Activated CD4-positive, alpha-beta T cell treated with anti-CD3 and anti-CD28 coated beads, Interleukin-2, amount 50 U/mL, for 48 hours (primary cell): ENCODE data around the gene PIWIL1.
A peak's percentile ranks its signal among the peaks of the same experiment; 100 is the strongest.

Source experiments
- DNase-seq, 2 experiments: peaks; one replicate each; pipeline ENCODE4 v3.0.0-alpha.2; 2020

PIWIL1 gene

DNA sequence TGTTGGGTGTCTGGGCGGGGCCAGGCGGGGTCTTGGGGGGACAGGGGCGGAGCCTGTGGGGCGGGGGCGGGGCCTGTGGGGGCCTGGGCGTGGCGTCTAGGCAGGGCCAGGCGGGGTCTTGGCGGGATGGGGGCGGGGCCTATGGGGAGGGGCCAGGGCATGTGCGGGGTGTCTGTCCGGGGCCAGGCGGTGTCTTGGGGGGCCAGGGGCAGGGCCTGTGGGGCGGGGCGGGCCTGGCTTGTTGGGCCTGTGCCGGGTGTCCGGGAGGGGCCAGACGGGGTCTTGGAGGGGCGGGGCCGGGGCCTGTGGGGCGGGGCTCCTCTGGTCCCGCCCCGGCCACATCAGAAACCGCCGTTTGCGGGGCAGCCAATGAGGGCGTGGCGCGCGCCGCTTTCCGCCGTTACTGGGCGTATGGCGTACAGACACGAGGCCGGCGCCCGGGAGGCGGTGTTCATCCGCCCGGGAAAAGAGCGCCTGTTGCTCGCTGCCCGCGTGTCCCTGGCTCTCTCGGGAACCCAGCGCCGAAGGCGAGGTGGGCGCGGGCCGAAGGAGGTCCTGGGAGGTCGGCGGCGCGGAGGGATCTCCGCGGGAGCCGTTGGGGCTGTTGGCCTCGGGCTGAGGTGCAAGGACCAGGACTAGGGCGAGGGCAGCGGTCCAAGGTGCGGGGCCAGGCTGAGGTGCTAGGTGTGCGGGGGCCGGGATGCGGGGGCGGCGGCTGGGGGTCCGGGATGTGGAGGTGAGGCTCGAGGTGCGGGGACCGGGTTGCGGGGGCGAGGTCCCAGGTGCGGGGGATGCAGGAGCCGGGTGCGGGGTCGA is at the start of gene PIWIL1:
TSS of gene PIWIL1 (plus strand) at position 400 of the 816 bp plus-strand sequence. CDS start 4,705 bp downstream, outside the sequence.
- no peak for DNase-seq

DNA sequence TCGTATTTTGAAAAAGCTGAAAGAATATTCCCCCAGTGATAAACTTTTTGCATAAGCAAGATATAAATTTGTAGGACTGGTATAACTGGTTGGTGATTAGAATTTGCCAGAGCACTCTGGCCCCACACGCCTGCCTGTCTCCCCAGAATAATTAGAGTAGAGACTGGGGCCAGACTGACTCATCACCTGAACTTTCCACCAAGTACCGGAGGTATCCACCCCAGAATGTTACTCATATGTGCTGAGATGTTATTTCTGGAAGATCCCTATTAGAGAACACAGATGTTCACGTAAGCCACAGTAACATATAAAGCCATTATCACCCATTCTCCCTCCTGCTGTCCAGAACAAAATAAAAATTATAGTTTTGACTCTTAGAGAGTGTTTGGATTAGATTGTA is 49.5 kb upstream of the PIWIL1 start:
- no peak for DNase-seq

DNA sequence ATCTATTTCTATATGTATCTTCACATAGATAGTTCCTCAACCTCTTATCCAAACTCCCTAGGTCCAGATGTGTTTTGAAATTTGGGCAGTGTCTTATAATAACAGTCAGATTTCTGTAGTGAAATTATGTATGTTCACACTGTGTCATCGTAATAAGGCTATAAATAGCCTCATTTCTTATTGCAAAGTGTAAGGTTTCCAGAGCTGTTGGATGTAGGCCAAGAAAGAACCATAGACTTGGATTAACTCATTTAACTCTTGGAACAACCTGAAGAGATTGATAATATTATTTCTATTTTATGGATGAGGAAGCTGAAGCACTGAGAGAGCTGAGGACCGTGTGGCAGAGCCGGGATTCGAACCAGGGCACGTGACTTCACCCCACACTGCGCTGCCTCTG is 49.0 kb upstream of the PIWIL1 start:
- DNase-seq, result no peak

DNA sequence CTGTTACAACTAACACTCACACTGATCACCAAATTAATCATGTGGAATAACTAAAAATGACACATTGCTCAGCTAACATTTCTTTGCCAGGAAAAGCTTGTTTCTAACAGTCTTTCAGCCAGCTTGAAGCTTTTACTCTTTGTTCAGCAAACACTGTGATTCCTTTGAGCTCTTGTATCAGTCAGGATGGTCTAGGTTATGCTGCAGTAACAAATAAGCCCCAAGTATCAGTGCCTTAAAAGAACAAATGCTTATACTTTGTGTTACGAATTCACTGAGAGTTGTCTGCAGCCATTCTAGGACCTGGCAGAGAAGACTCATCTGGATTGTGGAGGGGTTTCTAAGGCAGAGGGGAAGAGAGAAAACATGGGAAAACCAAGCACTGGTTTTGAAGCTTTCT is 47.6 kb upstream of the PIWIL1 start:
- DNase-seq, result no peak

DNA sequence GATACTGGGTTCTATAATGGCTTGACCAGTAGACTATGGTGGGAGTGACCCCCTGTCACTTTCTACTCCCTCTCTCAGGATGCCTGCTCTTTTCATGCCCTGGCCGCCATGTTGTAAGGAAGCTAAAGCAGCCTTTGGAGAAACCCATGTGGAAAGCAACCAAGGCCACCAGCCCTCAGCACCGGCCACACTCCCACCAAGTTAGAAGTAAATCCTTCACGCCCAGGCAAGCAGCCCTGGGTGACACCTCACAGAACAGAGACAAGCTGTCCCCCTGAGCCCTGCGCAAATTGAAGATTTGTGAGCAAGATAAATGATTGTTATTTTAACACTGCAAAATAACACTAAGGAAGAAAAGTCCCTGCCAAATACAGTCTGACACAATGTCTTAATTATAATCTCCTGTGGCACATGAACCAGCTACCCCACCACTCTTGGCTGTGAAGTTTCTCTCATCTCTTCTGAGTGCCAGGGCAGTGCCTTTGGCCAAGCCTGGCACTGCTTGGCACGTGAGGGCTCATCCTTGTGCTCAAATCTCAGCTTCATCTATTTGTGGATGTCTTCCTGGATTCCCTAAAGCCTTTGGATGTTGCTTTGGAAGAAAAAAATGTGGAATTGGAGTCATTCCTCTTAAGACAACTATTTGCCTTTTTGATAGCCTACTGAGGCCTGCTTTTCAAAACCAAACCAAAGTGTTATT is 39.2 kb upstream of the PIWIL1 start:
- no peak for DNase-seq

DNA sequence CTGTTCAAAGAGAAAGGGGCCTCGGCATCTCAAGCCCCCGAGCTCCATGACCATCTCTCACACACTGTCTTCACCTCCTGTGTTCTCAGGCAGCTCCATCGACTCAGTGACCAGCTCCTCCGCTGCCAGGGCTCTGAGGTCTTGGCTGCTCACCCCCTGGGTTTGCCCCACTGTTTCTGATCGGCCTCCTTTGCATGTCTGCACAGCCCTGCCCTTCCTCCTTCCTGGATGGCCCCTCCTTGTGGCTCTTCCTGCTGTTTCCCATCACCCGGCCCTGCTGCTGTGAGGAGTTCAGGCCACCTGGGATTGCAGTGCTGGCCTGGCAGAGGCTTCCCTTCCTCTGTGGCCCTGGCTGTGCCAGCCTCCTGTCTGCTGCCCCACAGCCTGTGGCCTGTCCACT is 38.1 kb upstream of the PIWIL1 start:
- DNase-seq, result no peak

DNA sequence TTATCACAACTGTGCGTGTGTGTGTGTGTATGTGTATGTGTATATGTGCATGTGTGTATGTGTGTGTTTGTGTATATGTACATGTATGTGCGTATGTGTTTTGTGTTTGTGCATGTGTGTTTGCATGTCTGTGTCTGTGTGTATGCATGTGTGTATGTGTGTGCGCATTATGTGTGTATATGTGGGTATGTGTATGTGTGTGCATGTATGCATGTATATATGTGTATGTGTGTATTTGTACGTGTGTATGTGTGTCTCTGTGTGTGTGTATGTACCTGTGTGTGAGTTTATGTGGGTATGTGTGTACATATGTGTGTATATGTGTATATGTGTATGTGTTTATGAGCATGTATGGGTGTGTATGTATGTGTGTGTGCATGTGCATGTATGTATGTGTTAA is 37.6 kb upstream of the PIWIL1 start:
- no peak for DNase-seq

DNA sequence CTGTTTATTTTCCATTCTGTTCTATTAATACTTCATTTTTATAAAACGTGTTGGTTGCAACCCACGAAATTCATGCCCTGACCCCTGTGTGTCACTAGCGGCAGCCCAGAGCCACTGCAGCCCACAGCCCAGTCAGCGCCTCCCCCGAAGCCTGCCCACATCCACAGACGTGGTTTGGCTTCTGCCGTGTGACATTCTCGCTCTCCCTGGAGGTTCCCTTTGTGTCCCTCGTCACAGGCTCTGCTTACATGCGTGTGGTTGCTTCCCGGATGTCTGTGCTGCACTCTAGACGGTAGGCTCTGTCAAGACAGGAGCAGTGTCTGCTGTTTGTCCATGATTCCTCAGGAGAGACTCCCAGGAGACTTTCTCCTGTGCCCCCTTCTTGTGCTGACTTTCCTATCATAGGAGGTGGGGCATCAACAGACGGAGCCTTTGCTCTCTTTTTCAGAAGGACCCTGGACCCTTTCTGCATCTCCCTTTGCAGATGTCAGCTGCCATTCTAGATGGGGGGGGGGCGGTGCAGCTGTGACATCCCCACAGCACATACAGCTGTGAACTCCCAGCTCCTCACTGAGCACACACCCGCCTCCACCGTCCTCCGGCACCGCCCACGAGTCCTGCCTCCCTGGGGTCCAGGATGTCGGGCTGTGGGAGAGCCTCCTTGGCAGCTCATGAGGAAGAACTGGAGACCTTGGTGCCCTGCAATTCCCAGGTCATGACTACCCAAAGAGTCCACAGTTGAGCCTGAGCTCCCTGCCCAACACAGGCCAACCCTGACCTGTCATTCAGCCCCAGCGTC is 36.8 kb upstream of the PIWIL1 start:
- no peak for DNase-seq

DNA sequence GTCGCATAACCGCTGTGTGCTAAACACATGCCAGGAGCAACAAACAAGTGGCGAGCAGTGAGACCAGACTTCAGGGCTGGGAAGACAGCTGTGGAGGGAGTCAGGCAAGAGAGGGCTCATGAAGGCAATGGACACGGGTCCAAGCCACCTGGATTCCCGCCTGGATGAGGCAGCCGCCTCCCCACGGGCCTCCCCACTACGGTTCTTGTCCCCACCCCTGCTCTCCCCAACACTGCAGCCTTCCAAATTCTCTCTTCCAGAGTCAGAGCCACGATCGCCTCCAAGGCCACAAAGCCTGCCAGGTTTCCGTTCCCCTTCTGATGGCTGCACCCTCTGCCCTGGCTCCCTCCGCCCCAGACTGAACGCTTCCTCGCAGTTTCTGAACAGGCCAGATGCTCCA is 36.1 kb upstream of the PIWIL1 start:
- no peak for DNase-seq

DNA sequence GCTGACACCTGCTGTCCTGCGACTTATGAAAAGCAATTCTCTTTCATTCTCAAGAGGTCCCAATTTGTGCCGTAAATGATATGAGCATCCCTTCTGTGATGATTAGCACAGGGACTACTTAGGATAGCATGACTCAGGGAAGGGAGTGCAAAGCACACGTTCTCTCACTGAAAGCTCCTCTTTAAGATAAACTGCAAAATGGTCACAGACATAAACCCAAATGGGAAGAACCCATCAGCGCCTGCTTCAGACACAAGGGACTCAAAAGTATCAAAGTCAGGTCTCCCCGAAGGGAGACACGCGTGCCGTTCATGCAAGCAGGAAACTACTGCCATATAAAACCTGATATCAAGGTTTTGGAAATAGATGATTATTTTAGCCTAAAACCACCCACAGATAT is 33.9 kb upstream of the PIWIL1 start:
- no peak for DNase-seq

DNA sequence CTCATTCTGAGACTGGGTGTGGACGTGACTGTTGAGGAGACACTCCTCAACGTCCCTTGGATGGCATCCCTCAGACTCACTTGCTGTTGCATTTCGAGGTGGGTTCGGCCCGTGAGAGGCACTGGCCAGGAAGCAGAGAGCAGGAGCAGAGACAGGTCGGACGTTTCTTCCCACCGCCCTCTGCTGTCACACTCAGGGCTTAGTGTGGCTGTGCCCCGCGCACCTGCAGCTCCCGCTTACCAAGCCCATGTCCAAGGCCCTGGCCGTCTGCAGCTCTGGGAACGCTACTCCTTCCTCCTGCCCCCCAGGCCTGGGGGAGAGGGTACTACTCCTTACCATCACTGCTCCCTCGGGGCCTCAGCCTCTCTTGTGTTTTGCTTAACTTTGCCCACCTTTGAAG is 29.8 kb upstream of the PIWIL1 start:
- no peak for DNase-seq

DNA sequence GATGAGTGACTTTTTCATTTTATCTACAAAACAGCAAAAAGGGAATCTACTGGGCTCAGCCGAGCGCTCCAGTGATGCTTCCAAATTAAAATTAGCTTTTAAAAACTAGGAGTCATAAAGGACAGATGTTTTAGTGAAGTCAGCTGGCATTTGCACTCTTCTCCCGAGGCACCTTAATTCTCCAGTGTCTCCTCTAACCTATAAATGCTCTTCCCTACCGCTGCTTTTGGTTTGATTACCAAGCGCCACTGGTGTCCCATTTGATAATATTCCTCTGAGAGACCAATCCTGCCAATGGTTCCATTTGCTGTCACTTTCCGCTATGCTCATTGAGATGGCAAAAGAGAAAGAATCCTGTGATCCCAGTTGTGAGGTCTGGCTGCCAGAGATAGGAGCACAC is 29.3 kb upstream of the PIWIL1 start:
- no peak for DNase-seq

DNA sequence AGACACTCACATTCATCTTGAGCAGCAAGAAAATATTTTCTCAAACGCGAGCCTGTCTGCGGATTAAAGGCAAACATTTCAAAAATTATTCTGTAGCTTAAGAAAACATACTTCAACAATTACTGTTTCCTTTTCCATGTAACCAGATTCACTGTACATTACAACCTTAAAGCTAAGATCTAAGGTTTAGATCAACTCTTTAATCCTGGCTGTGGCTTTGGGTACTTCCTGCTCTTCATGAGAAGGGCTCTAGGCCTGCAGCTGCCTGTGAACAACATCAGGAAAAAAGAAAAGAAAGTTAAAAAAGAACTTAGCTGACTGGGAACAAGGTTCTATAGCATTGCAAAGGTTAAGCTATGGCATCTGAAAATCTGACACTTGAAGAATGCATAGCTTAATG is 21.4 kb upstream of the PIWIL1 start:
- no peak for DNase-seq

DNA sequence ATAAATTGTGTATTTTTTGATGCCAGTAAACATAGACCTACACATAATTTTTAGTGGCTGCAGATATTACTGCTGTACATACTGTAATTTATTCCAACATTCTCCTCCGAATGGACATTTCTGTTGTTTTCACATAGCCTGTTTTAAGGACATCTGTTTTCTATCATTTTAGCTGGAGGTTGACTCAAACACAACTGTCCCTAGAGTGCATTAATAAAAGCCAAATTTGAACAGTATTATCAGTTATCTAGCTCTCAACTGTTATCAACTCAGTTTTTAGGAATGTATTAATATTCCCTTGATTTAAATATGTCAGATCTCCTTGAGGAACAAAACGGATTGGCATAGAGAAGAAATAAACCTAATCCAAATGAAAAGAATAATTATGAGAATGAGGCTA is 17.2 kb upstream of the PIWIL1 start:
- DNase-seq, result no peak

DNA sequence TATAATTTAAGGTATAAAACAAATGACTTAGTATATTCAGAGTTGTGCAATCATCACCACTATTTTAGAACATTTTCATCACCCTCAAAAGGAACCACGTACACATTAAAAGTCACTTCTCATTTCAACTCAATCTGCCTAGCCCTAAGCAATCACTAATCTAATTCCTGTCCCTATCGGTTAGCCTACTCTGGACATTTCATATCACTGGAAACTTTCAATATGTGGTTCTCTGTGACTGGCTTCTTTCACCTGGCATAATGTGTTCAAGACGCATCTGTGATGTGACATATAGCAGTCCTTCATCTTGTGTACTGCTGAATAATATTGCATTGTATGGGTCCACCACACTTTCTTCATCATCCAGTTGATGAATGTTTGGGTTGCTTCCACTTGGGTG is 15.4 kb upstream of the PIWIL1 start:
- DNase-seq, result no peak

DNA sequence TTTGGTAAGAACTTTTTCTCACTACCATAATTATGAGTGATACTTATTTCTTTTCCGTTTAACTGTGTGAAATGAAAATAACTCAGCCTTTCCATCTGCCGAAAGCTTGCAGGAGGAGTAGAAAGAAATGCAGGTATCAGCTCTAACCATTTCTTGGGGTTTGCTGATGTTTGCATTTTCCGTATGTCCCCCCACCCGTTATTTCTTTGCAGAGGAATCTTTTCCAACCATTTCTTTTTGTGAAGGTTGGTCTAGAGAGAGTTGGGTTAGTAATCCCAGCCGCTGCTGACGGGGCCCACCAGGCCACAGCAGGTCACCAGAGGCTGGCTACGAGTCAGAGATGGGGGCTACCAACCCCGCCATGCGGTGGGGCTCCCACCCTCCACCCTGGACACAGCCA is 7.0 kb upstream of the PIWIL1 start:
- no peak for DNase-seq

DNA sequence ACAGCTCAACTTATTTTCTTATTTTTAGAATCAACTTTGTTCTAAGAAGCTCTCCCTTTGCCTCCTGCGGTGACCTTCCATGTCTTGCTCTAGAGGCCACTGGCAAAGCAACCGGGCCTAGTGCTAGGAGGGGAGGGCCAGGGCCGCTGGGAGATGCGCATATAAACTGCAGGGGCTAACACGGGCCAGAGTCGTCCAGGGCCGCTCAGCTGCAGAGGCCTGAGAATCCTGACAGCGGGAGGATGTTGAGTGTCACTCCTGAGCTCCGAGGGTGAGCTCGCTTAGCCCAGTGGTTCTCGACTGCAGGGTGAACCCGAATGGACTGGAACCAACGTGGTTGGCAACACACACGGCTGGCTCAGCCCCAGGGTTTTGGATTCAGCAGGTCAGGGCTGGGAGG is 6.5 kb upstream of the PIWIL1 start:
- DNase-seq, result no peak

DNA sequence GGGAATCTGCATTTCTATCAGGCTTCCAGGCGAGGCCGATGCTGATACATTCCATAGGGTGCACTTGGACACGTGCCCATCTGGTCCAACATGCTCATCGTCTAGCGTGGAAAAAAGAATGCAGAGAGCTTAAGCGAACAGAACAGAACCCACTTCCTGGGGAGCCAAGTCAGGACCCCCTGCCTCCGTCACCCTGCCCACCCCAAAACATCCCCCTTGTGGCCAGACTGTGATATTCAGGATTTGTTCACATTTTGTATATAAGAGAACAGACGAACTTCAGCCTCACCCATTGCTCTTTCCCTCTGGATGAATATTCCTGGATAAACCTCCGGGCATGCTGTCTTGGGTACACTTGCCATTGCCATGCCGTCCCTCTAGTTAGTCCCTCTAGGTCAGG is 4.3 kb upstream of the PIWIL1 start:
- DNase-seq, result no peak

DNA sequence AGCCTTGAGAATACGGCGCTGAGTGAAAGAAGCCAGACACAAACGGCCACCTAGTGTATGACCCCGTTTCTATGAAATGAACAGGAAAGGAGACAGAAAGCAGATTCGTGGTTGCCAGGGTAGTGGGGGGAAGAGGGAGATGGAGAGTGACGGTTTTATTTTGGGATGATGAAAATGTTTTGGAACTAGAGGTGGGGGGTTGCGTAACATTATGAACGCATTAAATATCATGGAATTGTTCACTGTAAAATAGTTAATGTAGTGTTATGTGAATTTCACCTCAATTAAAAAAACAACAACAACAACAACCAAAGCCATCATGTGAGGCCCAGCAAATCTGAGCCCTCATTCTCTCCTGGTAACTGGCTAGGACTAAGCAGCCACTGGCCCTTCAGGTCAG is 3.3 kb upstream of the PIWIL1 start:
- no peak for DNase-seq

DNA sequence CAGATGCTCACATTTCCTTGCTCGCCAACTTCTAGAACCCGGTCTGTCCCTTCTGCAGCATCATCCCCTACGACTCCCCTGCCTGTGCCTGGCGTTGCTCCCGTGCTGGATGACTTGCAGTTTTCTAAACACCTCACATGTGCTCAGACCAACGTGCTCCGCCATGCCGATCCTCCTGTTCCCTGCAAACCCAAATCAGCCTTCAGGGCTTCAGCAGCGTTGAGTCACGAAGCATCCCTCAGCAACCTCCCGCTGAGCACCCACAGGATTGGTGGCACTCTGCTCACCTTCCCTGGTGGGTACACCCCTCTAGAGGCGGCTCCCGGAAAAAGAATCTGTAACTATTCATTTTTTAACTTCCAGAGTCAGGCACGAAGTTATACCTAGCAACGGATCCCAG is 2.8 kb upstream of the PIWIL1 start:
- DNase-seq, result no peak

DNA sequence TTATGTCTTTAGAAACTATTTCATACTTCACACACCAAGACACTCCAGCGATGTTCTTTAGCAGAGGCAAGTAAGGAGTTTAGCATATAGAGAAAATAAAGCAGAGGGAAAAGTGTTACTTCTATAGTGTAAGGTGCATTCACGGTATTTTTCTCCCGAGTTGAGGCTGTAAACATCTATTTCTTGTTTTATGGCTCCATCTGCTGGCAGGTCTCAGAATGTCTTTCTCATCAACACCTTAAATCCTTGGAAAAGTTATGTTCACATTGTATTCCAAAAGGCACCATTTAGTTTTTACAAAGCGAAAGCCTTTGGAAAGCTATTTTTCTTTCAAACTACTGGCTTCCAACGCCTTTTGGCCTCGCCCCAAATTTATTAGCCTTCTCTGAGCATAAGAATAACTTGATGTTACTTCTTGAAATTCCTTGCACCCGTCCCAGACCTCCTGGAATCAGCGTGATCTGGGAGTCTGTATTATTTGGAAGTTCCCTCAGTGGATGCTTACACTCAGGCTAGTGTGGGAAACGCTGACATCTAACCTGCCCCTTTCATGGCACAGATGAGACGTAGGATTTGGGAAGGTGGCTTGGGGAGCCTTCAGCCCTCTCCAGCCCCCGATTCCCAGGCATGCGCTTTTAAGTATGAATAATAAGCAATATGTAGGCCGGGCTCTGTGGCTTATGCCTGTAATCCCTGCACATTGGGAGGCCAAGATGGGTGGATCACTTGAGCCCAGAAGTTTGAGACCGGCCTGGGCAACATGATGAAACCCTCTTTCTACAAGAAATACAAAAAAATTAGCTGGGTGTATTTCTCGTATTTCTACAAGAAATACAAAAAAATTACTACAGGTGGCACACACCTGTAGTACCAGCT is 1.9 kb upstream of the PIWIL1 start:
- DNase-seq, result peak; percentile 3 to 14

DNA sequence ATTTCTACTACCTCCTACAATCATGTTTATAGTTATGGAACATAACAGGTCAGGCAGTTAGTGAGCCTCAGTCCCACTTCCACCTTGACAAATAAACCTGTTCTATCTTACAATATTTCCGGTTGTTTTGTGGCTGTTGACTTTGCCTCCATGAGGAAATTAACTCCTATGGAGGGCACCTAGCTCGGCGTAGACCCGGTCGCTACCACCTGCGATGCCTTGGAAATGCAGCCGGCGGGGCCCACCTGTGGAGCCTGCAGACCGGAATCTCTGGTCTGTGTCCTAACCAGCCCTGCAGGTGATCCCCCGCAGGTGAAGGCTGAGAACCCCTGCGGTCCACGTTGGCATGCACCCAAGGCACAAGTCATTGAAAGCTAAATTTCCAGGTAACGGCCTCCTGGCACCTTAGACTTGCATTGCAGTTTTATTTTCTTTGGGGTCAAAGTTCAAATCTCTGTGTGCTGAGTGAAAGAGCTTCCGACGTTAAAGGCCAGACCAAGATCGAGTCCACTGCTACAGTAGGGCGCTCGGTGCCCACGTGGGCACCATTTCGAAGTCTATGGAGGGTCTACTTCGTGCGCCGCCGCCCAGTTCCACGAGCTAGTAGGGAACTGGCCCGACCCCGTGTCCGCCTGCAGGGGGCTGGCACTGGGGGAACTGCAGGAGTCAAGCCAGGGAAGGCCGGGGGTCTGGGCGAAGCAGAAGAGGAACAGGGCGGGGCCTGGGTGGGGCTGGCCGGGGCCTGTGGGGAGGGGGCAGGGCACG is 782 bp upstream of the PIWIL1 start:
- DNase-seq, result no peak
